H1 (cell line): Measurements from ENCODE around the gene TCF25. TPM values are rescaled to one million over a fixed set of nuclear protein-coding genes. Genes with fewer than 3 reads are reported as not detected.

Experiments used
- CTCF ChIA-PET: fragments of 300-600 bp; sonication (Branson Sonifier 250); formaldehyde crosslinking; loops from one replicate; lab custom pipeline; 2021; ENCODE audit not compliant: partially characterized antibody; lab: Charles Lee
- POLR2A ChIA-PET: fragments of 300-600 bp; sonication (Branson Sonifier 250); formaldehyde crosslinking; loops from one replicate; lab custom pipeline; 2021; ENCODE audit warnings: inconsistent platforms; ENCODE audit not compliant: partially characterized antibody; lab: Charles Lee
- DNase-seq, 2 experiments: peaks; one replicate each; pipeline versions ENCODE4 v3.0.0 to v3.0.0-alpha.2; 2010 to 2022; ENCODE audit warnings: low spot score in 2 of 2, low read depth in 1 of 2, mixed read lengths in 1 of 2
- FAIRE-seq: peaks from 2 replicates; lab custom pipeline; 2011; peaks lifted over from hg19 to GRCh38; lab: Jason Lieb, UNC
- H2AFZ ChIP-seq: 2 replicates; pipeline ENCODE4 v1.8.1; 2012; ENCODE audit warnings: low read length, inconsistent platforms
- H2AK5ac ChIP-seq: 2 replicates; pipeline ENCODE4 v1.6.1; 2013; ENCODE audit warnings: low read depth, low read length
- H2BK120ac ChIP-seq: replicated peaks from 2 replicates; pipeline ENCODE3; 2013; ENCODE audit warnings: low read depth, low read length, inconsistent platforms
- H2BK12ac ChIP-seq: 2 replicates; pipeline ENCODE4 v1.6.1; 2013; ENCODE audit warnings: low read depth, low read length
- H2BK15ac ChIP-seq: 2 replicates; pipeline ENCODE4 v1.6.1; 2013; ENCODE audit warnings: low read length
- H2BK20ac ChIP-seq: 2 replicates; pipeline ENCODE4 v1.6.1; 2013; ENCODE audit warnings: low read length
- H2BK5ac ChIP-seq: 2 replicates; pipeline ENCODE4 v1.6.1; 2013; ENCODE audit warnings: low read depth, low read length
- H3K14ac ChIP-seq: 2 replicates; pipeline ENCODE4 v1.6.1; 2013; ENCODE audit warnings: inconsistent platforms; ENCODE audit not compliant: insufficient read length
- H3K18ac ChIP-seq: 2 replicates; pipeline ENCODE4 v1.6.1; 2013; ENCODE audit warnings: low read length; ENCODE audit errors: extremely low read depth
- H3K23ac ChIP-seq: 2 replicates; pipeline ENCODE4 v1.6.1; 2013; ENCODE audit warnings: inconsistent platforms; ENCODE audit not compliant: insufficient read length
- H3K23me2 ChIP-seq: 2 replicates; pipeline ENCODE4 v1.6.1; 2013; ENCODE audit warnings: low read depth, low read length
- H3K27ac ChIP-seq: 2 replicates; pipeline ENCODE4 v1.6.1; 2011; ENCODE audit warnings: low read depth, low read length, inconsistent platforms
- H3K27me3 ChIP-seq, 4 experiments: replicated peaks in 1 of 4; 1 replicate in 1 of 4; 2 replicates in 3 of 4; pipeline versions ENCODE4 v1.6.1 to v1.8.1; 2011 to 2013; ENCODE audit warnings: low read length in 3 of 4, mild to moderate bottlenecking in 3 of 4, inconsistent platforms in 2 of 4, mixed read lengths in 2 of 4, moderate library complexity in 1 of 4; ENCODE audit not compliant: control insufficient read depth in 3 of 4, insufficient read depth in 3 of 4; ENCODE audit errors: extremely low read depth in 1 of 4
- H3K36me3 ChIP-seq, 4 experiments: 2 replicates each; pipeline versions ENCODE4 v1.6.1 to v1.8.1; 2011 to 2013; ENCODE audit warnings: mild to moderate bottlenecking in 4 of 4, low read length in 3 of 4, moderate library complexity in 2 of 4, control low read depth in 1 of 4, inconsistent platforms in 1 of 4; ENCODE audit not compliant: insufficient read depth in 4 of 4, control insufficient read depth in 2 of 4
- H3K4ac ChIP-seq: replicated peaks from 2 replicates; pipeline ENCODE3; 2013; ENCODE audit warnings: low read length, low read depth, mixed read lengths, inconsistent platforms; ENCODE audit not compliant: insufficient read length
- H3K4me1 ChIP-seq, 4 experiments: replicated peaks in 1 of 4; 1 replicate in 1 of 4; 2 replicates in 3 of 4; pipeline versions ENCODE4 v1.6.1 to v1.8.1; 2011 to 2013; ENCODE audit warnings: low read length in 3 of 4, inconsistent platforms in 2 of 4, mixed read lengths in 1 of 4; ENCODE audit not compliant: insufficient read depth in 4 of 4, control insufficient read depth in 3 of 4
- H3K4me2 ChIP-seq, 2 experiments: 2 replicates each; pipeline versions ENCODE4 v1.6.1 to v1.8.1; 2011 to 2013; ENCODE audit warnings: low read depth in 2 of 2, low read length in 2 of 2, control low read depth in 1 of 2, inconsistent platforms in 1 of 2, mild to moderate bottlenecking in 1 of 2; ENCODE audit not compliant: insufficient read depth in 1 of 2
- H3K4me3 ChIP-seq, 4 experiments: fragments of 200-600, 300-600 bp in 1 of 4; sonication (generic), shearing (Covaris generic), sonication (Bioruptor Twin) in 1 of 4; 2 replicates each; pipeline versions ENCODE4 v1.5.1 to v1.8.1; 2011 to 2016; ENCODE audit warnings: low read length in 4 of 4, low read depth in 3 of 4, control low read depth in 2 of 4, inconsistent platforms in 2 of 4, mild to moderate bottlenecking in 2 of 4, mixed read lengths in 1 of 4, moderate library complexity in 1 of 4; ENCODE audit not compliant: insufficient read depth in 2 of 4; ENCODE audit errors: extremely low read depth in 1 of 4
- H3K56ac ChIP-seq: replicated peaks from 2 replicates; pipeline ENCODE3; 2013; ENCODE audit warnings: low read depth, mild to moderate bottlenecking, mixed read lengths, low read length, inconsistent platforms; ENCODE audit not compliant: insufficient read length
- H3K79me1 ChIP-seq: 2 replicates; pipeline ENCODE4 v1.6.1; 2013; ENCODE audit warnings: low read depth, low read length, control low read depth
- H3K79me2 ChIP-seq, 2 experiments: 2 replicates each; pipeline versions ENCODE4 v1.6.1 to v1.8.1; 2012 to 2013; ENCODE audit warnings: low read length in 2 of 2, mild to moderate bottlenecking in 2 of 2, inconsistent platforms in 1 of 2; ENCODE audit not compliant: insufficient read depth in 2 of 2, control insufficient read depth in 1 of 2
- H3K9ac ChIP-seq, 4 experiments: replicated peaks in 1 of 4; 1 replicate in 1 of 4; 2 replicates in 3 of 4; pipeline versions ENCODE4 v1.6.1 to v1.8.1; 2011 to 2013; ENCODE audit warnings: low read depth in 3 of 4, low read length in 3 of 4, control low read depth in 2 of 4, mild to moderate bottlenecking in 2 of 4, moderate library complexity in 2 of 4, inconsistent platforms in 1 of 4; ENCODE audit errors: extremely low read depth in 1 of 4
- H3K9me3 ChIP-seq, 2 experiments: 2 replicates each; pipeline versions ENCODE4 v1.6.1 to v1.8.1; 2012 to 2013; ENCODE audit warnings: mild to moderate bottlenecking in 2 of 2, moderate library complexity in 2 of 2, control low read depth in 1 of 2, inconsistent platforms in 1 of 2, low read depth in 1 of 2, low read length in 1 of 2, mixed read lengths in 1 of 2; ENCODE audit not compliant: insufficient read depth in 2 of 2
- H4K20me1 ChIP-seq, 2 experiments: replicated peaks in 1 of 2; 2 replicates each; pipeline versions ENCODE3 to v1.8.1; 2011 to 2013; ENCODE audit warnings: inconsistent platforms in 2 of 2, low read length in 2 of 2, mild to moderate bottlenecking in 1 of 2; ENCODE audit not compliant: insufficient read depth in 2 of 2, control insufficient read depth in 1 of 2
- H4K5ac ChIP-seq: 2 replicates; pipeline ENCODE4 v1.6.1; 2013; ENCODE audit warnings: low read length, low read depth, mixed read lengths, inconsistent platforms; ENCODE audit not compliant: insufficient read length
- H4K8ac ChIP-seq: 2 replicates; pipeline ENCODE4 v1.8.0; 2013; ENCODE audit warnings: mild to moderate bottlenecking, moderate library complexity, low read length, inconsistent platforms; ENCODE audit not compliant: insufficient read depth; ENCODE audit errors: extremely low read depth
- H4K91ac ChIP-seq: replicated peaks from 2 replicates; pipeline ENCODE3; 2013; ENCODE audit warnings: low read length, mixed read lengths, inconsistent platforms; ENCODE audit not compliant: insufficient read length
- CHD1 ChIP-seq: IDR thresholded peaks from 2 replicates; pipeline ENCODE4 v1.6.1; 2012; ENCODE audit warnings: low read depth, low read length, improper control_type of control experiment
- CREB1 ChIP-seq: IDR thresholded peaks from 2 replicates; pipeline ENCODE4 v1.6.1; 2012; ENCODE audit warnings: inconsistent platforms
- EGR1 ChIP-seq: IDR thresholded peaks from 2 replicates; pipeline ENCODE4 v1.6.1; 2011; ENCODE audit warnings: low read depth, low read length, borderline replicate concordance
- EP300 ChIP-seq, 2 experiments: IDR thresholded peaks; 1 replicate in 1 of 2; 2 replicates in 1 of 2; pipeline ENCODE4 v1.6.1; 2011 to 2012; ENCODE audit warnings: low read depth in 2 of 2, low read length in 2 of 2, mild to moderate bottlenecking in 2 of 2, borderline replicate concordance in 1 of 2, inconsistent platforms in 1 of 2, moderate library complexity in 1 of 2
- FOSL1 ChIP-seq: IDR thresholded peaks from 2 replicates; pipeline ENCODE4 v1.6.1; 2011; ENCODE audit warnings: mild to moderate bottlenecking, low read depth, low read length, moderate library complexity; ENCODE audit not compliant: insufficient read depth
- JUN ChIP-seq: IDR thresholded peaks from 2 replicates; pipeline ENCODE4 v1.6.1; 2011; ENCODE audit warnings: low read depth, mild to moderate bottlenecking, improper control_type of control experiment, low read length
- RNF2 ChIP-seq: fragments of 200-900, 300-1000 bp; sonication (generic); IDR thresholded peaks from 2 replicates; pipeline ENCODE4 v1.7.1; 2016; ENCODE audit warnings: borderline replicate concordance, low read depth, mild to moderate bottlenecking, antibody characterized with exemption, low read length; ENCODE audit not compliant: poor library complexity, severe bottlenecking; ENCODE audit errors: missing control alignments
- TAF1 ChIP-seq: IDR thresholded peaks from 2 replicates; pipeline ENCODE4 v1.6.1; 2011; ENCODE audit warnings: mild to moderate bottlenecking, low read depth, low read length
- TAF7 ChIP-seq: optimal IDR thresholded peaks from 2 replicates; pipeline ENCODE3; 2011; ENCODE audit warnings: low read depth, mild to moderate bottlenecking, inconsistent platforms, low read length, moderate library complexity, borderline replicate concordance
- YY1 ChIP-seq: IDR thresholded peaks from 2 replicates; pipeline ENCODE4 v1.6.1; 2011; ENCODE audit warnings: low read depth, mild to moderate bottlenecking, low read length
- WGBS, 2 experiments: shearing (Covaris generic) in 1 of 2; methylation state at CpG; one replicate each; pipeline versions ENCODE4 v1.1.6 to v1.1.7; 2013 to 2015; ENCODE audit warnings: low lambda C conversion rate in 2 of 2, mixed read lengths in 2 of 2, inconsistent platforms in 1 of 2, low coverage in 1 of 2, missing lambda C conversion rate in 1 of 2; ENCODE audit not compliant: insufficient replicate concordance in 2 of 2, insufficient coverage in 1 of 2, insufficient read length in 1 of 2; ENCODE audit errors: extremely low coverage in 1 of 2, missing lambda C conversion rate in 1 of 2; 5-methylcytosine and 5-hydroxymethylcytosine counted together
- polyA plus RNA-seq, 7 experiments: library from polyadenylated mRNA; depleted of rRNA in 3 of 7; stranded (reverse) in 5 of 7; unstranded in 2 of 7; fragments of >200 nt in 5 of 7; fragments of 200-250 nt in 2 of 7; gene quantifications; 1 replicate in 5 of 7; 2 replicates in 1 of 7; 4 replicates in 1 of 7; pipeline versions ENCODE4 v1.2.1 to v1.2.3, GENCODE V29; 2011 to 2013; ENCODE audit warnings: missing spikeins in 2 of 7, mixed read lengths in 2 of 7
- total RNA-seq: library from RNA; stranded (reverse); fragmentation: NEBNext Ultra II Directional; extraction: Animal tissue kit (Norgen Biotek cat#: 25700); gene quantifications from 2 replicates; pipeline ENCODE4 v1.2.1, GENCODE V29; 2021

TCF25 gene
- total and polyA plus RNA-seq, 2 of the 8 experiments (the other 6 are each of a cell fraction or from before 2014, with no cell fraction given) = 78.1 to 102 TPM

- peaks cover 3 to 35% of the 10 kb centered on the region in 2 experiments for H3K79me2 ChIP-seq
- TF ChIP-seq CREB1 (no peak), RNF2 (no peak), FOSL1 (no peak), EGR1 (no peak), YY1 (no peak), TAF1 (no peak), JUN (no peak), CHD1 (no peak), TAF7 (no peak), EP300 (IDR thresholded peaks at IDR 0.05; ENCODE audit: borderline replicate concordance in 1 of 2, low read depth in 2 of 2, low read length in 2 of 2) (no peak)
- H2AFZ ChIP-seq = no peak overlapping the region
- no peaks in the 10 kb centered on the region for H3K23me2 ChIP-seq
- DNase-seq (no peak), FAIRE-seq (no peak)
- peaks cover 1 to 5% of the 10 kb centered on the region in 2 experiments; a peak in 1 of 4 replicates for H3K9me3 ChIP-seq
- H2BK12ac ChIP-seq = no peak overlapping the region
- no peak overlapping the region for H3K9ac ChIP-seq
- POLR2A ChIA-PET = interaction anchor here (0.6 to 1.4 kb wide), 3 partner anchors 10 to 67 kb away, joined by 3 read pairs; no protein-coding TSS in a partner anchor
- H2BK5ac ChIP-seq = no peak overlapping the region
- peaks cover 11 to 34% (median 22%) of the 10 kb centered on the region in 4 experiments for H3K36me3 ChIP-seq
- peaks cover 0 to 14% of the 10 kb centered on the region in 2 experiments for H4K20me1 ChIP-seq
- H3K4me2 ChIP-seq = no peak overlapping the region
- H3K27ac ChIP-seq = no peak overlapping the region
- H2BK120ac ChIP-seq = no peak overlapping the region
- peaks cover 6% of the 10 kb centered on the region for H3K79me1 ChIP-seq
- CTCF ChIA-PET = interaction anchor here (0.6 to 1.3 kb wide), 3 partner anchors 20 to 45 kb away, joined by 3 to 6 read pairs (median 6); no protein-coding TSS in a partner anchor
- H2AK5ac ChIP-seq = no peak overlapping the region
- no peak overlapping the region; the same call in 1 of the 2 replicates for H4K8ac ChIP-seq
- H3K14ac ChIP-seq = no peak overlapping the region
- no peaks in the 10 kb centered on the region for H3K4me1 ChIP-seq
- H2BK20ac ChIP-seq = no peak overlapping the region
- WGBS, 2 experiments = 91% methylated on average over 18 of the region's 18 CpGs; no CpG with 5 or more reads in 1 of the 2 experiments
- H4K5ac ChIP-seq = no peak overlapping the region
- H2BK15ac ChIP-seq = no peak overlapping the region
- H3K4me3 ChIP-seq = no peak overlapping the region
- no peak overlapping the region for H3K56ac ChIP-seq
- no peak overlapping the region for H4K91ac ChIP-seq
- no peak overlapping the region for H3K4ac ChIP-seq
- no peaks in the 10 kb centered on the region for H3K27me3 ChIP-seq
- H3K23ac ChIP-seq = no peak overlapping the region
- no peak overlapping the region for H3K18ac ChIP-seq
Observed at GRCh38 chr16:89880477-89881367, 7.3 kb downstream of the TCF25 start.
